GM12891 (cell line): ENCODE data around the gene OPCML.

Experiments
- DNase-seq: peaks from one replicate; pipeline ENCODE4 v3.0.0; 2011; ENCODE audit warnings: low spot score; ENCODE audit not compliant: insufficient read length
- FAIRE-seq: peaks from 2 replicates; lab custom pipeline; 2011; peaks lifted over from hg19 to GRCh38; lab: Jason Lieb, UNC
- PAX5 ChIP-seq: IDR thresholded peaks from 2 replicates; pipeline ENCODE4 v1.6.1; 2011; ENCODE audit warnings: low read length, moderate library complexity, mild to moderate bottlenecking; ENCODE audit not compliant: insufficient read depth, severe bottlenecking
- POLR2A ChIP-seq: IDR thresholded peaks from 2 replicates; pipeline ENCODE4 v1.6.1; 2011; ENCODE audit warnings: low read depth, low read length, control low read depth
- POLR2AphosphoS5 ChIP-seq: IDR thresholded peaks from 2 replicates; pipeline ENCODE4 v1.6.1; 2011; ENCODE audit warnings: low read depth, low read length, control low read depth
- POU2F2 ChIP-seq: IDR thresholded peaks from 2 replicates; pipeline ENCODE4 v1.6.1; 2011; ENCODE audit warnings: low read depth, mild to moderate bottlenecking, control low read depth, low read length, moderate library complexity
- SPI1 ChIP-seq: IDR thresholded peaks from 2 replicates; pipeline ENCODE4 v1.6.1; 2011; ENCODE audit warnings: low read depth, low read length, control low read depth
- TAF1 ChIP-seq: IDR thresholded peaks from 2 replicates; pipeline ENCODE4 v1.6.1; 2011; ENCODE audit warnings: low read depth, low read length, control low read depth

The OPCML gene

DNA sequence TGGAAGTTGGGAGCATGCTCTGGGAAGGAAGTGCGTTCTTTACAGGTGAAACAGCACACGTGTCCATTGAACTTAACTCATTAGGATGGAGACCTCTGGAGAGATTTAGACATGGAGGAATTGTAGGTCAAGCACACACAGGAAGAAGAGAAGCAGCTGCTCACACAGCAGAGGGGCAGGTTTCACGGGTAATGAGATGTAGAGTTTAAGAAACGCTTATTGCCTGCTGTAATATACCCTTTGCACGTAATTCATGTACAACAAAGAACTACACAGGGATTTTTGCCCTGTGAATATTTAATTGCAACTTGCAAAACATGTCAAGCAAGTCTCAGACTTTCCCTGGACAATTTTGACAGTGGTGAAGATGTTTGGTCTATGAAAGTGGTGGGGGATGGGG lies 508.0 kb downstream of the OPCML start:
- DNase-seq (no peak), FAIRE-seq (no peak)
- TF ChIP-seq TAF1, result no peak
- no peak for TF ChIP-seq POU2F2
- no peak for TF ChIP-seq POLR2A

DNA sequence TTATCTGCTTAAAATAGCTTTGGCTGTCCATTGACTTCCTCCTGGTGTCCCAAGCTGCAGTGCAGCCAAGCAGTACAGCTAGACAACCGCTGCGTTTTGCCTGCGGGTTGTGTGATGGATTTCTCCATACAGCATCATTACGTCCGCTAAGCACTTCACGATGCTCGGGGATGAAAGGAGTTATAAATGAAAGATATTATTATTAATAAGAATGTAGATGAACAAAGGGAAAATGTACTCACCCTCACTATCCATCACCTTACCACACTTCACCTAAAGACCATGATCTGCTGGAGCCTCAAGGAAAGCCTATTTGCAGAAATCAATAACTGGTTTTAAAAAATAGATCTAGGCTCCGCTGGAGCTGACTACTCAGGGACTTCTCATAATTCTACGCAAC lies 509.1 kb downstream of the OPCML start:
- DNase-seq (no peak), FAIRE-seq (no peak)
- TF ChIP-seq POLR2AphosphoS5 (no peak), TAF1 (no peak), POLR2A (no peak), POU2F2 (no peak), SPI1 (no peak)

DNA sequence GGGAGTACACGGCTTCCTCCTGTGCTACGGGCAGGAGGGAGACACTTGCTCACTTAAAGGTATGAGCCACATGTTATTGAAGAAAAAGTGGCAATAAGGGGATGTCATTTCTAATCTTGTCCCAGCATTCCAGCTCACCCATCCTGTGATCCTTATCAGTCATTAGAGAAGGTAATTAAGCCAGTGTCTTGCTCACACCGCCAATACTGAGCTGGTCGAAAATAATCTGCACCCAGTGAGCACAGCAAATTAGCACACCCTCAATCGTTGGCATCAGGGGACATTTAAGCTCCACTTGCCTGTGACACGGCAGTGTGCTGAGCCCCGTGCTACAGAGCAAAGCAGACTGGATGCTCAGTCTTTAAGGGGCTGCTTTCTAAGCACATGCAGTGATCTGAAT lies 510.7 kb downstream of the OPCML start:
- no peak for FAIRE-seq
- no peak for TF ChIP-seq POLR2A
- TF ChIP-seq SPI1, result no peak
- no peak for TF ChIP-seq PAX5
- no peak for TF ChIP-seq TAF1
- TF ChIP-seq POU2F2, result no peak
- TF ChIP-seq POLR2AphosphoS5, result no peak
- no peak for DNase-seq

DNA sequence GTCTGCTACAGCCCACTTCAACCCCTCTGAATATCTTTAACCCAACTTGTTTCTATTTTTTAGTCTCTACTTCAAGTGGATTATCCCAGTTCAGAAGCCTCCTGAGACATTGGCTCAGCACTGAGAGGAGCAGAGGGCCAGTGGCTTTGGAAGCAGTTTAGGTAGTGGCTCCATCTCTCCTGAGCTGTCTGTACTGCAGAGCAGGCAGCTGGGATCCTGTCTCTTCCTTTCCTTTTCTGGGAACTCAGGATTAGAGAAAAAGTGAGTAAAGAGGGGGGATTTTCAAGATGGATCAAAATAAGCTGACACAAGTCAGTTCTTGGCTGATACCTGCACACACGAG lies 512.0 kb downstream of the OPCML start:
- TF ChIP-seq PAX5, result no peak
- no peak for TF ChIP-seq SPI1
- no peak for TF ChIP-seq POU2F2
- no peak for TF ChIP-seq POLR2AphosphoS5
- TF ChIP-seq TAF1, result no peak
- no peak for TF ChIP-seq POLR2A
- no peak for FAIRE-seq
- no peak for DNase-seq

DNA sequence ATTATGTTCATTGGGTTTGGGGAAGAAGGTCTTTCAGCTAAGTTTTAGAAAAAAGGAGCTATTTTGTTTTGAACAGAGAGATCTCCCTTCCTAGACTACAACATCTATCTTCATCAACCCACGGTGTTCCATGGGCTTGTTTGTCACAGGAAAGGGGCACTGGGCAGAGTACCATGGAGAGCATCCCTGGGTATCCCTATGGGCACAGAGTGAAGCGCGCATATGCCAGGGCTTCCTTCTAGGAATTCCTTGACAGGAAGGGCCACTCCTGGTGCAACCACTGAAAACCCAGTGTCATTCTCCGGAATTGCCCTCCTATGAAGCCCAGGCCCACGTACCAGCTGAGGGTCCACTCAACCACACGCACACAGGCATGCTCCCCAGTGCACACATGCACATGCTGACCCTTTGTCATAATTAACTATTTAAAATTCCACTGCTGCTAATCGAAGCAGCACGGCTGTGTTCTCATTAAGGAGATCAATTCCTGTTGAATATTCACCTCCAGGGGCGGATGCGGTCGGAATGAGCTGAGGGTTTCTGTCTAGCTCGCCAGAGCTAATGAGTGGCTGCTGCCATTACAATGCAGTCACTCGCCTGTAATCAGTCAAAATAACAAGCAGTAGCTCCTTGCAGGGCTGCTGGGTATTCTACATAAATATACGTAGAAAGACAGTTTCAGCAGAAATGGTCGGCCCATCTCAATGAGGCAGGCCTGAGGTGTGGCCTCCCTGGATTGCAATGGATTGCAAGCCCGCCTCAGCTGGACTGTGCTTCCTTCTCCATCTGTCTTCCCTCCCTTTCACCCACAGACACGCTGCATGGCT lies 512.5 kb downstream of the OPCML start:
- DNase-seq (no peak), FAIRE-seq (no peak)
- TF ChIP-seq TAF1, result no peak
- TF ChIP-seq POLR2AphosphoS5, result no peak
- TF ChIP-seq POU2F2, result no peak
- TF ChIP-seq PAX5, result no peak
- no peak for TF ChIP-seq POLR2A
- TF ChIP-seq SPI1, result no peak

DNA sequence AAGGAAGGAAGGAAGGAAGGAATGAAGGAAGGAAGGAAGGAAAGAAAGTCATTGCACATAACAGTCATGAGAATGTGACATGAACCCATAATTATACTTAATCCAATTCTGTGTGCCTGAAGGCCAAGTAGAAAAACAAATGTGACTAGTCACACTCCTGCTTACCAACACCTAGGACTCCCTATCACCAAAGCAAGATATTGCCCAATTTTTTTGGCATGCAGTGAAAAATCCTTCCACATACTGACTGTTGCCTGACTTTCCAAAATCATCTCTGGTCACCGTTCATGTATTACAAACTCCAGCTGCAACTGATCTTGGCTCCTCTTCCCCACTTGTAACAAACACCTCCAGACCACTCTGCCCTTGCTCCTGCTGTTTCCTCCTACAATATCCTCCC lies 516.8 kb downstream of the OPCML start:
- FAIRE-seq (no peak), DNase-seq (no peak)
- TF ChIP-seq POU2F2, result no peak
- no peak for TF ChIP-seq POLR2AphosphoS5
- no peak for TF ChIP-seq SPI1

DNA sequence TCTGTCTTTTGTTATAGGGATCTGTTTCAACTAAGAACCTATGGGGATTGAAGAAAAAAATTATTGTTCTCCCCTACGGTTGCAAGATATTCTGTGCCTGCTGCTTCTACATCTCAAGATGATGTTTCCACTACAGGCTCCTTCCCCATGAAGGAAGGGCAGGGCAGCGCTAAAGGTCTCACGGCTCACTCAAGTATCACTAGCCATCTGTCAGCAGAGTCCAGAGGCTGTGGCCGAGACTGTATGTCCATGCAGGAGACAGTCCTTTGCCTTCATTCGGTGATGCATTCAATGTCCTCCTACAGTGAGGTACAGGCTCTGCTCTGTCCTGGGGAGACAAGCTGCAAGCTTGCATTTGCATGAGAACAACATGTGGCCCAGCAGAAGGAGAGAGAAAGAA lies 518.0 kb downstream of the OPCML start:
- no peak for FAIRE-seq
- no peak for DNase-seq
- no peak for TF ChIP-seq POU2F2
- no peak for TF ChIP-seq PAX5
- no peak for TF ChIP-seq SPI1
- TF ChIP-seq TAF1, result no peak
- TF ChIP-seq POLR2A, result no peak
- no peak for TF ChIP-seq POLR2AphosphoS5

DNA sequence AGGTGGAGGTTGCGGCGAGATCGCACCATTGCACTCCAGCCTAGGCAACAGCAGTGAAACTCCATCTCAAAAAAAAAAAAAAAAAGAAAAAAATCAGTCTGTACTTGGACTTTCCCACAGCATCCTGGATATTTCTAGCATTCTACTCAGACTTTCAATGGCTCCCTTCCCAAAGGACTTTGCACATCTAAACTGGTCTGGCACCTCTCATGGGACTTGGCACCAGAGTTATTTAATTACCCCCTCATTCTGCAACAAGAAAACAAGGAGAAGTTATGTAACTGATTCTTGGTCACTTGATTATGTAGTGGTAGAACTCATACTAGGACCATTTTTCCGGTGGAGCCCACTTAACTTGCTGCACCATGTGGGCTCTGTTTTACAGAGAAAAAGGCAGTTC lies 519.5 kb downstream of the OPCML start:
- FAIRE-seq (no peak), DNase-seq (no peak)
- TF ChIP-seq PAX5 (no peak), POU2F2 (no peak), POLR2AphosphoS5 (no peak), SPI1 (no peak), POLR2A (no peak), TAF1 (no peak)

DNA sequence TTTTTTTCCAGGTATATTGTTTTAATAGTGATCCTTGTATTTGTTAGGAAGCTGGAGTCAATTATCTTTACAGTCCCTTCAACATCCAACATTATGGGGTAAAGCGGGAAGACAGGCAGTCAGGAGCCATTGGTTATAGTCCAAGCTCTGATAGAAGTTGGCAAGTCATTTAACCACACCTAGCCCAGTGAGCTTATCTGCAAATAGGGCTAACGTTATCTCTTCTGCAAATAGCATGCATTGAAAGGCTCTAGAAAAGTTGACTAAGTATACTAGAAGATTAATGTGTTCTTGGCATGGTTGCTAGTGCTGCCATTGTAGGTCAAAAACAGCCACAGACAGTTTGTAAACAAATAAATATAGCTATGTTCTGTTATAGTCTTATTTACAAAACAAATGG lies 520.7 kb downstream of the OPCML start:
- TF ChIP-seq POU2F2 (no peak), TAF1 (no peak), POLR2AphosphoS5 (no peak), SPI1 (no peak), POLR2A (no peak), PAX5 (no peak)
- FAIRE-seq (no peak), DNase-seq (no peak)

DNA sequence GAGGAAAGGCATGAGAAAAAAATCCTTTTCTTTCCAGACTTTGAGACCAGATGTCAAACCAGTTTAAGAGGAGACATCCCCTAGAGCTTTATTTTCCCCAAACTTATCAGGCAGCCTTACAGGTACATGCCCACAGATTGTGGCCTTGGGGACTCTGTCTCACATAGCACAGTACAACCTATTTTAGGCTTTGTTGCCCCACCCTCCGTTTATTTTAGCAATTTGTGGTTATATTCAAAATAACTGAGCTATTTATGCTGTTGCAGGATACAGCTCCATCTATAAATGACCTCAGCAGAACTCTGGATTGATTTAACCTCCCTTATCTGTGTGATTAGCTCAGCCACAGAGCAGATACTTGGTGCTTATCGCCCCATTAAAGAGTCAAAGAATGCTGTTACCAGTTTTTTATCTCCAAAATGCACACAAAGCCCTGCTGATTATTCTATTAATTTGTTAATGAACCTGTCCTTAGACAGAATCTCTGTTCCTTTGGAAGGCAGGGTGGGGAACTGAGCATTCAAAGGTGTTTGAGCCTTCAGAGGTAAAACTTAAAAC lies 525.2 kb downstream of the OPCML start:
- TF ChIP-seq TAF1 (no peak), POU2F2 (no peak), POLR2A (no peak), SPI1 (no peak), POLR2AphosphoS5 (no peak), PAX5 (no peak)
- FAIRE-seq (no peak), DNase-seq (no peak)
